Upper lobe of left lung (tissue), 6 donors: ENCODE measurements around the gene PHGDH. TPM values are rescaled to one million over a fixed set of nuclear protein-coding genes. Genes with fewer than 3 reads are reported as not detected.
"Not testable (repeated sequence)": the region's sequence is repeated elsewhere in the genome, so short reads cannot be mapped to it uniquely, and the experiment has no call there.

Source experiments
- ATAC-seq, 2 donors: fragments of 200-7000 bp; cut with Tn5 transposase; one replicate each; pipeline ENCODE4 v1.9.1; 2022; ENCODE audit warnings: mild to moderate bottlenecking in 2 of 2, moderate library complexity in 2 of 2; ENCODE audit not compliant: low FRiP score in 2 of 2
- DNase-seq, 2 donors: peaks; one replicate each; pipeline ENCODE4 v3.0.0-alpha.2; 2019 to 2020
- H3K27ac ChIP-seq, 4 donors: fragments of 200-600 bp; sonication (generic); one replicate each; pipeline ENCODE4 v1.5.1; 2016 to 2019
- H3K27me3 ChIP-seq, 4 donors: fragments of 200-600 bp; sonication (generic); one replicate each; pipeline ENCODE4 v1.5.1; 2017 to 2019
- H3K36me3 ChIP-seq, 4 donors: fragments of 200-600 bp; sonication (generic); one replicate each; pipeline ENCODE4 v1.5.1; 2016 to 2019
- H3K4me1 ChIP-seq, 4 donors: fragments of 200-600 bp; sonication (generic); one replicate each; pipeline ENCODE4 v1.5.1; 2018 to 2019
- H3K4me3 ChIP-seq, 4 donors: fragments of 200-600 bp; sonication (generic); one replicate each; pipeline ENCODE4 v1.5.1; 2017 to 2019; ENCODE audit warnings: mild to moderate bottlenecking in 2 of 4, moderate library complexity in 1 of 4
- H3K9me3 ChIP-seq, 4 donors: fragments of 200-600 bp; sonication (generic); one replicate each; pipeline ENCODE4 v1.5.1; 2018 to 2019
- EP300 ChIP-seq, 4 donors: sonication (generic); formaldehyde crosslinking; IDR thresholded peaks; one replicate each; pipeline ENCODE4 v1.5.1; 2017; ENCODE audit warnings: antibody characterized with exemption in 4 of 4, control low read depth in 2 of 4
- POLR2A ChIP-seq, 4 donors: fragments of 450-650 bp; IDR thresholded peaks; one replicate each; pipeline ENCODE4 v1.5.1; 2016 to 2017; ENCODE audit warnings: antibody characterized with exemption in 4 of 4, mild to moderate bottlenecking in 2 of 4
- POLR2AphosphoS5 ChIP-seq, 2 donors: sonication (generic); formaldehyde crosslinking; IDR thresholded peaks; one replicate each; pipeline ENCODE4 v1.5.1; 2017; ENCODE audit warnings: antibody characterized with exemption in 2 of 2
- WGBS, 2 donors: methylation state at CpG; one replicate each; pipeline ENCODE4 v1.1.5; 2017 to 2018; 5-methylcytosine and 5-hydroxymethylcytosine counted together
- total RNA-seq, 6 donors: library from RNA; depleted of rRNA in 4 of 6; stranded (reverse); fragments of >200 nt in 4 of 6; gene quantifications; one replicate each; pipeline versions ENCODE4 v1.1.0 to v1.2.1, GENCODE V29; 2016 to 2021
- TF ChIP-seq, protein P1 (sequence below), 6 experiments: fragments of 450-650 bp in 4 of 6; fragments of 200-600 bp in 2 of 6; sonication (generic) in 2 of 6; IDR thresholded peaks; one replicate each; pipeline ENCODE4 v1.5.1; 2016 to 2019; ENCODE audit warnings: antibody characterized with exemption in 6 of 6
- donor health status: DM: no; HTN: no; CAD: no; lungs with moderate emphysema.
- donor health status: DM: no; HTN: yes; CAD: no; lungs with severe emphysema.

PHGDH gene
- total RNA-seq, 6 donors from 2014 or later, result 12.4 to 60.8 (median 21.7) TPM

DNA sequence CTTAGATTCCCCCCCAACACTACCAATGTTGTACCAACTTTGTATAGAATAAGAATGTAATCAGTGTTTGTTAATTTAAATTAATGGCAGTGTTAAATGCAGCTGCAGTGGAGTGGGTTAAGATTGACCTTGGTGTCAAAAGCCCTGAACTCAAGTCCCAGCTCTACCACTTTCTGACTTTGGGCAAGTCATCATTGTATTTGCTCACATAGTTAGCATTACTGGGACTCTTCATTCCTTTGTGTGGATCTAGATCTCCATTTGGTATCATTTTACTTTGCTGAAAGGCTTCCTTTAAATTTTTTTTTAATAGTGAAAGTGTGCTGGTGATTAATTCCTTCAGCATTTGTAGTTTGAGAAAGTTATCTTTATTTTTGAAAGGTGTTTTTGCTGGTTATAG, 22.2 kb upstream of the PHGDH start:
- Histone ChIP-seq H3K27ac (no peak overlapping the region), H3K27me3 (no peaks in the 10 kb centered on the region), H3K9me3 (no peaks in the 10 kb centered on the region), H3K36me3 (no peaks in the 10 kb centered on the region), H3K4me3 (no peak overlapping the region), H3K4me1 (no peaks in the 10 kb centered on the region)
- TF ChIP-seq POLR2AphosphoS5 (IDR thresholded peaks at IDR 0.05), result no peak
- TF ChIP-seq, protein P1, sequence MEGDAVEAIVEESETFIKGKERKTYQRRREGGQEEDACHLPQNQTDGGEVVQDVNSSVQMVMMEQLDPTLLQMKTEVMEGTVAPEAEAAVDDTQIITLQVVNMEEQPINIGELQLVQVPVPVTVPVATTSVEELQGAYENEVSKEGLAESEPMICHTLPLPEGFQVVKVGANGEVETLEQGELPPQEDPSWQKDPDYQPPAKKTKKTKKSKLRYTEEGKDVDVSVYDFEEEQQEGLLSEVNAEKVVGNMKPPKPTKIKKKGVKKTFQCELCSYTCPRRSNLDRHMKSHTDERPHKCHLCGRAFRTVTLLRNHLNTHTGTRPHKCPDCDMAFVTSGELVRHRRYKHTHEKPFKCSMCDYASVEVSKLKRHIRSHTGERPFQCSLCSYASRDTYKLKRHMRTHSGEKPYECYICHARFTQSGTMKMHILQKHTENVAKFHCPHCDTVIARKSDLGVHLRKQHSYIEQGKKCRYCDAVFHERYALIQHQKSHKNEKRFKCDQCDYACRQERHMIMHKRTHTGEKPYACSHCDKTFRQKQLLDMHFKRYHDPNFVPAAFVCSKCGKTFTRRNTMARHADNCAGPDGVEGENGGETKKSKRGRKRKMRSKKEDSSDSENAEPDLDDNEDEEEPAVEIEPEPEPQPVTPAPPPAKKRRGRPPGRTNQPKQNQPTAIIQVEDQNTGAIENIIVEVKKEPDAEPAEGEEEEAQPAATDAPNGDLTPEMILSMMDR (IDR thresholded peaks at IDR 0.05), result no peak
- no peak for DNase-seq
- no peak for ATAC-seq

DNA sequence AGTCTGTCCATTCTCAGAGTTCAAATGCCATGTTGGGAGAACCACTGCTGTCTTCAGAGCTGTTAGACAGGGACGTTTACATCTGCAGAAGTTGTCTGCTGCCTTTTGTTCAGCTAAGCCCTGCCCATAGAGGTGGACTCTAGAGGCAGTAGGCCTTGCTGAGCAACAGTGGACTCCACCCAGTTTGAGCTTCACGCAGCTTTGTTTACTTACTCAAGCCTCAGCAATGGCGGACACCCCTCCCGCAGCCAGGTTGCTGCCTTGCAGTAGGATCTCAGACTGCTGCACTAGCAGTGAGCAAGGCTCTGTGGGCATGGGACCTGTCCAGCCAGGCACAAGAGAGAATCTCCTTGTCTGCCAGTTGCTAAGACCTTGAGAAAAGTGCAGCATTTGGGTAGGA, 14.9 kb upstream of the PHGDH start:
- WGBS, 2 donors, result 41 to 73% methylated on average over 3 to 4 of the region's 4 CpGs
- not testable (repeated sequence) for H3K36me3 ChIP-seq, DNase-seq, H3K27ac ChIP-seq, H3K4me3 ChIP-seq, H3K27me3 ChIP-seq, ATAC-seq, H3K4me1 ChIP-seq, H3K9me3 ChIP-seq

DNA sequence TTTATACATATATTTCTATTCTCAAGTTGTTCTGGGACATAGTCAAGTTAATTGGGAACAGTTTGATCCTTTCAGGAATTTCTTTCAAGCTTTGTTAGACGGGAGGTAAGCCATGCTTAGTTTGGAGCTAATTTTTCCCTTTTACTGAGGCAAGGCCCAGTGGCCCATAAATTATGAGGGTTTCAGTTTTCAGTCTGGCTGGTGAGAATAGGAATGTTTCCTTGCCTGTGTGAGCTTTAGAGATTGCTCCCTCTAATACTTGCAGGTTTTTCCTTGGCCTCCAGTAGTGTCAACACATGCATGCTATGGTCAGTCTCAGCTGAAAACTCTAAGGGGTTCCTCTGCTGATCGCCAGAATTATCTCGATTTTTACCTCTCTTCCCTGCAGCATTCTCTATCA, 14.1 kb upstream of the PHGDH start:
- Histone ChIP-seq H3K4me3 (no peak overlapping the region), H3K36me3 (no peaks in the 10 kb centered on the region), H3K4me1 (no peaks in the 10 kb centered on the region), H3K27me3 (no peaks in the 10 kb centered on the region), H3K9me3 (peaks cover 0 to 10% (median 4%) of the 10 kb centered on the region in 4 donors), H3K27ac (no peak overlapping the region)
- ATAC-seq (no peak), DNase-seq (no peak)
- 83% methylated on average over 3 of the region's 3 CpGs for WGBS, 2 donors
- TF ChIP-seq EP300 (IDR thresholded peaks at IDR 0.05) (no peak), POLR2A (IDR thresholded peaks at IDR 0.05) (no peak), POLR2AphosphoS5 (IDR thresholded peaks at IDR 0.05) (no peak)
- TF ChIP-seq, protein P1 (IDR thresholded peaks at IDR 0.05), result no peak

DNA sequence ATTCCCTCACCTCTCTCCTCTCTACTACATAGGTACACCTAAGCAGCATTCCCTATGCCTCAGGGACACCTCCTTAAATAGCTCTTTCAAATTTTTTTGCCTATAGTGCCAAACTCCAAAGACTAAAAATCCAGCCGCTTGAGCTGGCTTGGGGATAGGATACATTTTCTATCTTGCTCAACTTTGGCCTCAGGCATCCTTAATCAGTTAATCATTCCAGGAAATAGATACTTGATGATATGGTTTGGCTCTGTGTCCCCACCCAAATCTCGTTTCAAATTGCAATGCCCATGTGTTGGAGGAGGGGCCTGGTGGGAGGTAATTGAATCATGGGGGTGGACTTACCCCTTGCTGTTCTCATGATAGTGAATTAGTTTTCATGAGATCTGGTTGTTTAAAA, 11.4 kb upstream of the PHGDH start:
- Histone ChIP-seq H3K4me3 (no peak overlapping the region), H3K27me3 (no peaks in the 10 kb centered on the region), H3K9me3 (peaks cover 0 to 10% (median 4%) of the 10 kb centered on the region in 4 donors), H3K36me3 (no peaks in the 10 kb centered on the region), H3K4me1 (no peaks in the 10 kb centered on the region), H3K27ac (no peak overlapping the region)
- ATAC-seq, result no peak
- DNase-seq, result no peak
- WGBS, 2 donors, result 52 to 66% methylated on average over 2 of the region's 2 CpGs
- TF ChIP-seq POLR2AphosphoS5 (IDR thresholded peaks at IDR 0.05) (no peak), EP300 (IDR thresholded peaks at IDR 0.05) (no peak)

DNA sequence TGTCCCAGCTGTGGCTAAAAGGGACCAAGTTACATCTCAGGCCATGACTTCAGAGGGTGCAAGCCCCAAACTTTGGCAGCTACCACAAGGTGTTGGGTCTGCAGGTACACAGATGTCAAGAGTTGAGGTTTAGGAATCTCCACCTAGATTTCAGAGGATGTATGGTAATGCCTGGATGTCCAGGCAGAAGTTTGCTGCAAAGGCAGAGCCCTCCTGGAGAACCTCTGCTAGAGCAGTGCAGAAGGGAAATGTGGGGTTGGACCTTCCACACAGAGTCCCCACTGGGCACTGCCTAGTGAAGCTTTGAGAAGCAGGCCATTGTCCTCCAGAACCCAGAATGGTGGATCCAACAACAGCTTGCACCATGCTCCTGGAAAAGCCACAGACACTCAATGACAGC, 10.1 kb upstream of the PHGDH start:
- Histone ChIP-seq H3K36me3 (no peaks in the 10 kb centered on the region), H3K4me1 (no peaks in the 10 kb centered on the region), H3K27ac (no peak overlapping the region), H3K9me3 (peaks cover 0 to 10% (median 4%) of the 10 kb centered on the region in 4 donors), H3K27me3 (no peaks in the 10 kb centered on the region), H3K4me3 (no peak overlapping the region)
- TF ChIP-seq EP300 (IDR thresholded peaks at IDR 0.05) (no peak), POLR2A (IDR thresholded peaks at IDR 0.05) (no peak), POLR2AphosphoS5 (IDR thresholded peaks at IDR 0.05) (no peak)
- TF ChIP-seq, protein P1 (IDR thresholded peaks at IDR 0.05), result no peak
- DNase-seq (no peak), ATAC-seq (no peak)

DNA sequence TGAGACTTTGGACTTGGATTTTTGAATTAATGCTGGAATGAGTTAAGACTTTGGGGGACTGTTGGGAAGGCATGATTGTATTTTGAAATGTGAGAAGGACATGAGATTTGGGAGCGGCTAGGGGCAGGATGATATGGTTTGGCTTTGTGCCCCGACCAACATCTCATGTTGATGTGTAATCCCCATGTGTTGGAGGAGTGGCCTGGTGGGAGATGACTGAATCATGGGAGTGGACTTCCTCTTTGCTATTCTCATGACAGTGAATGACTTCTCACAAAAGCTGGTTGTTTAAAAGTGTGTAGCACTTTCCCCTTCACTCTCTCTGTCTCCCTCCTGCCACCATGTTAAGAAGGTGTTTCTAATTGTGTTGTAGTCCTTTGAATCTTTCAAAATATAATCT, 9.3 kb upstream of the PHGDH start:
- ATAC-seq, result peak in 1 of 2 donors; percentile 76
- DNase-seq, result no peak
- Histone ChIP-seq H3K4me1 (no peaks in the 10 kb centered on the region), H3K36me3 (no peaks in the 10 kb centered on the region), H3K27ac (no peak overlapping the region), H3K27me3 (no peaks in the 10 kb centered on the region), H3K4me3 (no peak overlapping the region), H3K9me3 (peaks cover 0 to 10% (median 4%) of the 10 kb centered on the region in 4 donors)
- 69 to 81% methylated on average over 2 of the region's 2 CpGs for WGBS, 2 donors
- TF ChIP-seq POLR2AphosphoS5 (IDR thresholded peaks at IDR 0.05), result no peak
- TF ChIP-seq EP300 (IDR thresholded peaks at IDR 0.05), result no peak
- TF ChIP-seq, protein P1 (IDR thresholded peaks at IDR 0.05), result no peak
- no peak for TF ChIP-seq POLR2A (IDR thresholded peaks at IDR 0.05)
